K562 (cell line): ENCODE results near the gene EPHX1. TPM values are rescaled to one million over a fixed set of nuclear protein-coding genes. Genes with fewer than 3 reads are reported as not detected.

Experiments used
- ARID3A ChIP-seq: IDR thresholded peaks from 2 replicates; pipeline ENCODE4 v1.6.1; 2012; ENCODE audit warnings: low read depth, low read length, improper control_type of control experiment, borderline replicate concordance
- ATF7 ChIP-seq: fragments of 450-650 bp; IDR thresholded peaks from 2 replicates; pipeline ENCODE4 v1.7.1; 2014; ENCODE audit warnings: mild to moderate bottlenecking, moderate library complexity
- BACH1 ChIP-seq: fragments of 200-800 bp; sonication (Bioruptor generic); IDR thresholded peaks from 2 replicates; pipeline ENCODE4 v1.6.1; 2016; ENCODE audit warnings: missing genetic modification characterization, missing compliant biosample characterization
- BHLHE40 ChIP-seq: IDR thresholded peaks from 2 replicates; pipeline ENCODE4 v1.6.1; 2011; ENCODE audit warnings: low read length, improper control_type of control experiment
- BRF1 ChIP-seq: IDR thresholded peaks from 3 replicates; pipeline ENCODE4 v1.6.1; 2011; ENCODE audit warnings: borderline replicate concordance, mild to moderate bottlenecking; ENCODE audit not compliant: insufficient read length; ENCODE audit errors: extremely low read depth
- KLF6 ChIP-seq: fragments of 250-450 bp; sonication (Bioruptor Pico); IDR thresholded peaks from 2 replicates; pipeline ENCODE4 v1.4.0; 2020; ENCODE audit warnings: mild to moderate bottlenecking, moderate library complexity, borderline replicate concordance
- NFE2L1 ChIP-seq: fragments of 450-650 bp; IDR thresholded peaks from 2 replicates; pipeline ENCODE4 v1.6.1; 2016; ENCODE audit warnings: missing genetic modification characterization, low read depth, mild to moderate bottlenecking, missing compliant biosample characterization, moderate library complexity, borderline replicate concordance
- POLR2AphosphoS2 ChIP-seq: IDR thresholded peaks from 2 replicates; pipeline ENCODE4 v1.6.1; 2012; ENCODE audit warnings: low read length, improper control_type of control experiment
- PRMT5 ChIP-seq: sonication (generic); formaldehyde crosslinking; IDR thresholded peaks from 2 replicates; pipeline ENCODE4 v1.5.0; 2020; ENCODE audit warnings: missing genetic modification reagents
- PURB ChIP-seq: sonication (generic); formaldehyde crosslinking; IDR thresholded peaks from 2 replicates; pipeline ENCODE4 v1.9.0; 2021; ENCODE audit warnings: low read depth, mild to moderate bottlenecking, missing genetic modification reagents
- RUNX1 ChIP-seq: sonication (generic); IDR thresholded peaks from 2 replicates; pipeline ENCODE4 v1.6.1; 2016; ENCODE audit warnings: antibody characterized with exemption, low read depth
- SLC30A9 ChIP-seq: fragments of 250-450 bp; sonication (Bioruptor Pico); IDR thresholded peaks from 2 replicates; pipeline ENCODE4 v1.8.0; 2022; ENCODE audit warnings: mild to moderate bottlenecking, moderate library complexity
- XRCC4 ChIP-seq: IDR thresholded peaks from one replicate; pipeline ENCODE4 v1.6.1; 2011; ENCODE audit not compliant: insufficient read depth, insufficient read length; ENCODE audit errors: extremely low read depth
- ZBTB11 ChIP-seq, 3 experiments: fragments of 200-800 bp in 1 of 3; fragments of 250-450 bp in 1 of 3; fragments of 450-650 bp in 1 of 3; sonication (Bioruptor Pico) in 1 of 3; sonication (Bioruptor generic) in 1 of 3; formaldehyde crosslinking in 1 of 3; IDR thresholded peaks; 2 replicates each; pipeline versions ENCODE4 v1.6.1 to v1.8.0; 2016 to 2022; ENCODE audit warnings: mild to moderate bottlenecking in 2 of 3, missing genetic modification characterization in 2 of 3, missing compliant biosample characterization in 1 of 3, moderate library complexity in 1 of 3
- ZNF263 ChIP-seq: sonication (generic); formaldehyde crosslinking; IDR thresholded peaks from 2 replicates; pipeline ENCODE4 v1.8.0; 2022; ENCODE audit warnings: mild to moderate bottlenecking, missing genetic modification reagents, borderline replicate concordance
- ZNF324 ChIP-seq: fragments of 250-450 bp; sonication (Bioruptor Pico); IDR thresholded peaks from 2 replicates; pipeline ENCODE4 v1.4.0; 2020; ENCODE audit warnings: mild to moderate bottlenecking
- ZNF551 ChIP-seq: fragments of 250-450 bp; sonication (Bioruptor Pico); IDR thresholded peaks from 2 replicates; pipeline ENCODE4 v1.5.0; 2021; ENCODE audit warnings: mild to moderate bottlenecking, moderate library complexity
- ZNF696 ChIP-seq: fragments of 250-450 bp; sonication (Bioruptor Pico); conservative IDR thresholded peaks from 2 replicates; pipeline ENCODE4 v1.4.0; 2020; ENCODE audit warnings: mild to moderate bottlenecking, moderate library complexity
- ZNF740 ChIP-seq, 3 experiments: fragments of 200-800 bp in 1 of 3; sonication (Bioruptor generic) in 1 of 3; sonication (generic) in 1 of 3; formaldehyde crosslinking in 1 of 3; IDR thresholded peaks; 2 replicates each; pipeline versions ENCODE4 v1.6.1 to v1.8.0; 2016 to 2022; ENCODE audit warnings: mild to moderate bottlenecking in 2 of 3, missing compliant biosample characterization in 2 of 3, missing genetic modification characterization in 2 of 3, missing genetic modification reagents in 1 of 3
- polyA plus RNA-seq, 8 experiments: library from polyadenylated mRNA; depleted of rRNA in 4 of 8; stranded (reverse) in 5 of 8; unstranded in 3 of 8; fragments of >200 nt; fragmentation: Nextera tagmentation in 2 of 8; fragmentation: Illumina TruSeq in 1 of 8; extraction: Ambion mirVana in 2 of 8; extraction: Trizol in 1 of 8; gene quantifications; 2 replicates each; pipeline versions ENCODE4 v1.2.1 to v1.2.3, GENCODE V29; 2011 to 2014; ENCODE audit warnings: inconsistent platforms in 1 of 8, missing spikeins in 1 of 8
- total RNA-seq, 7 experiments: library from RNA; depleted of rRNA in 6 of 7; stranded (reverse); fragments of >200 nt in 6 of 7; fragmentation: Illumina TruSeq in 2 of 7; extraction: Trizol in 2 of 7; gene quantifications; 2 replicates each; pipeline versions ENCODE4 v1.2.1 to v1.2.3, GENCODE V29; 2011 to 2021; ENCODE audit warnings: low replicate concordance in 1 of 7
- TF ChIP-seq, protein P1 (sequence below): fragments of 450-650 bp; IDR thresholded peaks from 2 replicates; pipeline ENCODE4 v1.6.1; 2016

The EPHX1 gene
- total and polyA plus RNA-seq, 9 of the 15 experiments (the other 6 are each of a cell fraction or from before 2014, with no cell fraction given): 0.21 to 27.0 (median 6.7) TPM

GRCh38 chr1:225813214-225813964, 3.5 kb downstream of the EPHX1 start (continued):
- TF ChIP-seq NFE2L1 (tag): no peak
- no peak for TF ChIP-seq BHLHE40
- no peak for TF ChIP-seq POLR2AphosphoS2
- TF ChIP-seq PURB (CRISPR knock-in tag): no peak
- TF ChIP-seq BRF1: no peak
- no peak for TF ChIP-seq ARID3A
- TF ChIP-seq ZNF263: no peak
- TF ChIP-seq PRMT5 (CRISPR knock-in tag): no peak
- TF ChIP-seq ZNF740 (CRISPR knock-in tag; IDR thresholded peaks at IDR 0.05): no peak
- TF ChIP-seq ZNF740 (tag; IDR thresholded peaks at IDR 0.05): no peak
- TF ChIP-seq ZBTB11 (CRISPR knock-in tag; IDR thresholded peaks at IDR 0.05): no peak
- TF ChIP-seq SLC30A9: no peak
- no peak for TF ChIP-seq BACH1 (tag)
- TF ChIP-seq, protein P1, sequence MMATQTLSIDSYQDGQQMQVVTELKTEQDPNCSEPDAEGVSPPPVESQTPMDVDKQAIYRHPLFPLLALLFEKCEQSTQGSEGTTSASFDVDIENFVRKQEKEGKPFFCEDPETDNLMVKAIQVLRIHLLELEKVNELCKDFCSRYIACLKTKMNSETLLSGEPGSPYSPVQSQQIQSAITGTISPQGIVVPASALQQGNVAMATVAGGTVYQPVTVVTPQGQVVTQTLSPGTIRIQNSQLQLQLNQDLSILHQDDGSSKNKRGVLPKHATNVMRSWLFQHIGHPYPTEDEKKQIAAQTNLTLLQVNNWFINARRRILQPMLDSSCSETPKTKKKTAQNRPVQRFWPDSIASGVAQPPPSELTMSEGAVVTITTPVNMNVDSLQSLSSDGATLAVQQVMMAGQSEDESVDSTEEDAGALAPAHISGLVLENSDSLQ: no peak
- no peak for TF ChIP-seq XRCC4
- TF ChIP-seq KLF6: 0 out of 2 replicates have a peak, but pooled peaks have one; percentile 56
- no peak for TF ChIP-seq RUNX1
- no peak for TF ChIP-seq ZNF551 (CRISPR knock-in tag)
- TF ChIP-seq ATF7: 0 out of 2 replicates have a peak, but pooled peaks have one; percentile 34
- TF ChIP-seq ZNF696 (CRISPR knock-in tag): no peak
- TF ChIP-seq ZNF324 (CRISPR knock-in tag): 0 out of 2 replicates have a peak, but pooled peaks have one; percentile 35
